GM12864 (cell line): ENCODE measurements around the gene TRPM3.

Experiments
- DNase-seq: peaks from one replicate; pipeline ENCODE4 v3.0.0-alpha.2; 2011; ENCODE audit warnings: low read depth
- H3K4me3 ChIP-seq: 2 replicates; pipeline ENCODE4 v1.5.1; 2011; ENCODE audit warnings: mild to moderate bottlenecking, low read depth, low read length, control low read depth
- CTCF ChIP-seq: IDR thresholded peaks from 2 replicates; pipeline ENCODE4 v1.5.1; 2011; ENCODE audit warnings: low read depth, mild to moderate bottlenecking, moderate library complexity, low read length, control low read depth, inconsistent platforms; ENCODE audit errors: missing control alignments

Gene TRPM3

GRCh38 chr9:70554881-70555280, 566.5 kb downstream of the TRPM3 start:
- no peak for TF ChIP-seq CTCF
- DNase-seq = no peak
- H3K4me3 ChIP-seq = no peak overlapping the region

DNA sequence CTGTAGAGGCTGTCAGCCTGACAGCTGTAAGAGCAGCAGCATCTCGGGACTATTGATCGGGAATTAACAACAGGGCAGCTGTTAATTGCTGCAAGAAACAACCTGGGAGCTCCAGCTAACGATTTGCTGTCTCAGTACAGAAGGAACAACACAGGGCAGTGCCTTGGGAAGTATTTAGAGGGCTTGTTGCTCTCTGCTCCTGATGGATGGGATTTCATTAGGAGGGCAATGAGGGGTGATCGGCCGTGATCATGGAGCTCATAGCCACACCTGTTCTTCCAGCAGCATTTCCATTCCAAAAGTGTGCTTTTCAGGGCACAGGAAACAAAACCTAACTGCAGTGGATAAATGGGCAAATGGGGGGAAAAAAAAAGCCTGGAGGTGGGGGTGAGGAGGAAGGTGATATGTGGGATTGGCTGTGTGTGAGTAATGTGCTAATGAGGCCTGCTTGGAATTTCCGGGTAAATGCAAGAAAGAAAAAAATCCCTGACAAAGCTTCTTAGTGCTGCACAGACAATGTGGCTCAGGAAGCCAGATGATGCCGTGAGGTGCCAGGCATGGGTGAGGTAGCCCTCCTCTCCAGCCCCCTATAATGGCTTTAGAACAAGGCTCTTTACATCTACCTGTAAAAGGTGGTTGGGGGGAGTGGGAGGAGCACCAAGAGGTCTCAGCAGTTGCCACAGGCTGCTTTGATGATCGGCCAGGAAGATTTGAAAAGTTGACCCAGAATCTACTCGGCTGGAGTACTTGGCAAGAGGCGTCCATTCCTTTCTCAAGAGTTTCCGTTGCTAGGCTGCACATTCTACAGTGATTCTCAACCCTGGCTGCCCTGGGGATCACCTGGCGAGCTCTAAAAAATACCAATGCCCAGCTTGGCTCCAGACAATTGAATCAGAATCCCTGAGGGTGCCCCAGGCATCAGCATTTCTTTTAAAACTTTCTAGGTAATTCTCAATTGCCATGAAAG, 567.4 kb downstream of the TRPM3 start:
- H3K4me3 ChIP-seq = no peak overlapping the region
- no peak for DNase-seq
- no peak for TF ChIP-seq CTCF

GRCh38 chr9:70552561-70552960, 568.9 kb downstream of the TRPM3 start:
- no peak for TF ChIP-seq CTCF
- no peak overlapping the region for H3K4me3 ChIP-seq
- DNase-seq = no peak

- no peak for TF ChIP-seq CTCF
- DNase-seq = no peak
- H3K4me3 ChIP-seq = no peak overlapping the region
These were observed 569.6 kb downstream of the TRPM3 start for GRCh38 chr9:70551801-70552200.

DNA sequence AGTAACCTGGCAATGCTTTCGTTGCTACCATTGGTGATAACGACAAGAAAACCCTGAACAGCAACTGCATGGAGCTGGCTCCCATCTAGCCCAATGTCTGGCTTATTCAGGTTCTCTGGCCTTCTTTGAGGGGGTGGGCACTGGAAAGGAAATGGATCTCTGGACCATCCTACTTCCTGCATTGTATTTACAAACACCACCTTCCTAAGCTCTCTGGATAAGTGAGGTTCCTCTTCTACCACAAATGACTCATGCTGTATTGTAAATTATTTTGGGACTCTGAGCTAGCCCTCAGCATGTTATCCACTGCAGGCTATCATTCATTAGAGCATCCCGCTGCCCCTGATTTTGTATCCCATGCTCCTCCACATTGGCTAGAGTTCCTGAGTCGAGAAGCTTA, 570.0 kb downstream of the TRPM3 start:
- no peak for DNase-seq
- no peak for TF ChIP-seq CTCF
- no peak overlapping the region for H3K4me3 ChIP-seq

GRCh38 chr9:70549926-70550325, 571.5 kb downstream of the TRPM3 start:
- TF ChIP-seq CTCF = no peak
- H3K4me3 ChIP-seq = no peak overlapping the region
- no peak for DNase-seq
